ENCODE results near the gene POU3F1.

POU3F1 gene

DNA sequence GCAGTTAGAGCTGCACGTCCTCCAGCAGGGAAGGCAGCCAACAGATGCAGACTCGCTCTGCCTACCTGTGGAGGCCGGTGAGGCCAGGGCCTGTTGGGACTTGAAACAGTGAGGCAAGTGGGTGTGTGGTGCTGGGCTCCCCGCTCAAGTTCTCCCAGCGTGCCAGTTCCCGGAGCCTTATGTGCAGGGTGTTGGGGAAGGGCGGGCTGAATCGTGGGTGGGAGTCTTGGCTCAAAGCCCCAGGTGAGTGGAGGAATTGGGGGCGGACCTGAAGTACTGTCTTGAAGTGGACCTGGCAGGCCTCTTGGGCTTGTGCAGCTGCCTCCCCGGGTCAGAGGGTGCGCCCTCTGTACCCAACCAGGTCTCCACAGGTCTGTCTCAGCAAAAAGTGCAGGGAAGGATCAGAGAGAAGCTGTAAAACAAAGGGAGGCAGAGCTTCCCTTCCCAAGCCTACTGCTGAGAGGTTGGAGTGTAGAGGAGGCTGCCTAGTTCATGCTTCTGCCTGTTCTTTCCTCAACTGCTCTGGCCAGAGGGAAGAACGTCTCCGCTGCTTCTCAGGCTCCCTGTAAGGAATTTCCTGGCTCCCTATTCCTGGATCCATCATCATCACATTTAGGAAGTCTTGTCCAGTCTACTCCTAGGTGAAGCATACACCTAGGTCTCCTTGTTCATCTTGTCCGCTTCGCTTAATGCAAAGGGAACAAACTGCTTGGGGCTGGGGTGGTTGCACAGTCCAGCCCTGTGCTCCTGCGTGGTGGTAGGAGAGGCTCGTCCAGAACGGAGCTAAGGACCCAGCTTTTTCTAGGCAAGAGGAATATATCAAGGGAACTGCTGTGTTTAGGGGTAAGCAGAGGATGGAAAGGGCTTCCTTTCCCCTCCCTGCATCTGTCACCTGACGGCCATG lies 19.1 kb downstream of the POU3F1 start:
- peak; percentile 82 for DNase-seq

- peak; percentile 61 for DNase-seq
These were observed 19.9 kb downstream of the POU3F1 start for GRCh38 chr1:38026592-38027200.

- DNase-seq, result no peak
These were observed 20.9 kb downstream of the POU3F1 start for GRCh38 chr1:38025664-38026063.

DNA sequence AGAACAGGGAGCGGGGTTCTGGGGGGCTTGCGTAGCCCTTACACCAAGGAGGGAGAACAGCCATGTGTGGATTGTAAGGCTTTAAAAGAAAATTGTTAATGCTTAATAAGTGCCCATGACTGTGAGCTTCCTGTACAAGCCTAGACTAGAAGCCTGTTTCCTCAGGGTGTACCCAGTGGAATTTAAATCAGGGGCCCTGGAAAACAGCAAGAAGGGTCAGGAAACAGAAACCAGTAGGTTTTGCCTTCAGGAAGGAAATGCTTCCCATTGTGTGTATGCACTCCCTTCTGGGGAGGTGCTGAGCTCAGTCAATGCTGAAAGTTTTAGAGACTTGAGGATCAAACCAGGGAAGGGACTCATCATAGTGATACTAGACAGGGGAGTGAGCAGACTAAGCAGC lies 21.4 kb downstream of the POU3F1 start:
- DNase-seq, result no peak

DNA sequence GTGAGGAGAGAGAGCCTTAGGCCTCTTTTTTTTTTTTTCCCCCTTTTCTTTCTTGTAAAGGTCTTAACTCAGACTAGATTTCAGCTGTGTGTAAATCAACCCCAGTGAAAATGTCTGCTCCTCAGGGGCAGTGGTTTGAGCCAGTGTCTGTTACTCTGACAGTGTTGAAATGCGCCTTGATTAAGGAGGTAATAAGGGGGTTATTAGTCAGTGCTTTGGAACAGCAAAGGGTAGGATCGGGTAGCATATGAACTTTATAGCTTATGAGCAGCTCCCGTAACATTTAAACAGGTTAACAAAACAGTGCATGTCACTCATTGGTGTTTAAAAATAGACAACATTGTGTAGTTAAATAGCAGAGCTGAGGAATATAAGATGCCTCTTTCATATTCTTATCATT lies 23.8 kb downstream of the POU3F1 start:
- no peak for DNase-seq

DNA sequence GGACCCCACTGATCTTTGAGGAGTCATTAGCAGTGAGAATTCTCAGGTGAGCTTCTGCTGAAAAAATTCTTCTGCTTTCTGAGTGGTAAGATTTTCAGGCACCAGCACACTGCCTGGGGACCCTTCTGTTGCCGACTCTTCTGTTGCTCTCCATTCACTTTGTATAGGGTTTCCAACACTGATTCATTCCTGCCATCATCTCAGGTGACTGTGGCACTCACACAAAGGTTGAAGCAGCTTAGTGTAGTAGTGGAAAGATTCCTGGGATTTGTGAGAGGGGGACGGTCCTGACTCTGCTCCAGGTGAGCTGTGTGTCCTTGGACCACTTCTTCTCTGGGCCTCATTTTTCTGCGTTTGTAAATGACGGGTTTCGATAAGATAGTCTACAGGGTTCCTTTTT lies 24.6 kb downstream of the POU3F1 start:
- DNase-seq, result no peak

DNA sequence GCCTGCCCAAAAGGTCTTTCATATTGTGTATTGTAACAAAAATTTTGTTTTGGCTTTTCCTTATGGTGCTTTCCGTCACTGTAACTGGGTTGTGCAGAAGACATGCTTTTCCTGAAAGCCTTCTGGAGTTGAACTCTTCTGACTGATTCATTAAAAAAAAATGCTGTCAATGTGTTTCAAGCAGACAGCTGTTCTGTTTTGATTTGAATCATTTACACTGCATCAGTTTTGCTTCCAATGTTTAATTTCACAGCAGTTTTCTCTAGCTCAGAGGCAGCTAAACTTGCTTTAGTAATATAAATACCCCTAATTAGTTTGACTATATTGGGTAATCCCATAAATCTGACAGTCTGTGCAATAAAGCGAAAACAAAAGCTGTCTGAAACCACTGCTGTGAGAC lies 26.2 kb downstream of the POU3F1 start:
- no peak for DNase-seq

DNA sequence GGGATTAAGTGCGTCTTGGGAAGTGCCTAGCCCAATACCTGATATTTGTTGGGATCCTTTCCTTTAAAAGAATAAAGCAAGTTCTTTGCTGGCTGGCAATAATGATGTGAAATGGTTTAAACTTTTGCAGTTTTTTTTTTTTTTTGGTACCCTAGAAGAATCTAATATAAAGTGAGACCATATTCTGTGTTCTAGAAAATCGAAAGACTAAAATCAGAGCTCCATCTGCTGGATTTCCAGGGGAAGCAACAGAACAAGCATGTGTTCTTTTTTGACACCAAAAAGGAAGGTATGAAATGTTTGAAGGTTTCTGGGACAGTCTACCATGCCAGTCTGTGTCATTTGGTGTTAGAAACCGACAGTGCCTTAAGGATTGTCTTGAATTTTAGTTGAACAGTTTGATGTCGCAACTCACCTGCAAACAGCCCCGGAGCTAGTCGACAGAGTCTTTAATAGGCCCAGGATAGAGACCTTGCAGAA lies 27.7 kb downstream of the POU3F1 start:
- no peak for DNase-seq

DNA sequence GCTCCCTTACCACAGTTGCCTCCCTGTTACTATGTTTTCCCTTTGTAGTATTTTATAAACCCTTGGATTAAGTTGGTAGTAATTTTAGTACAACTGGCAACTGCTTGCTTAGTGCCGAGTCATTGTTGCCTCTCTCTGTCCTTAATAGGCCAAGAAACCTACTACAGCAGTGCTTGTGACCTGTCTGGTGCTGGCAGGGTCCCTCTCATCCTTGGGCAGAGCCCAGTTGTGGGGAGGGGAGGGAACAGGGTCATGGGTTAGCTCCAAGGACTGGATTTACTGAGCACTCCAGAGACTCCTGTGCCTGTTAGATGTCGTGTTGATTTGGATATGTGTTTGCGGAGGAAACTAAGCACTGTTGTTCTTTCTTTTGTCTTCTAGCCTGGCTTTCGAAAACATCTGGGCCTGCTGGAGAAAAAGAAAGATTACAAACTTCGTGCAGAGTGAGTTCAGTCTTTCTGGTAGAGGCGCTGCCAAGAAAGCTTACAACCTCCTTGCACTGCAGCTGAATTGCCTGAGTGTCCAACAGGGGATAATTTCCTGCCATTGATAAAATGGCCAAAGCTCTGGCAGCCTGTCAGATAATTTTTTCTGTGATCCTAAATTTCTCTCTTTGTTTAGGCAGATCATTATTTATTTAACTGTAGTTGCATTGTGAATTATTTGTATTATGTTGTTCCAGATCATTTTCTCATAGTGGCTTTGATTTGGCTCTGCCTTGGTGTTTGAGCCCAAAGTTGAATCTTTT lies 30.4 kb downstream of the POU3F1 start:
- DNase-seq, result no peak

DNA sequence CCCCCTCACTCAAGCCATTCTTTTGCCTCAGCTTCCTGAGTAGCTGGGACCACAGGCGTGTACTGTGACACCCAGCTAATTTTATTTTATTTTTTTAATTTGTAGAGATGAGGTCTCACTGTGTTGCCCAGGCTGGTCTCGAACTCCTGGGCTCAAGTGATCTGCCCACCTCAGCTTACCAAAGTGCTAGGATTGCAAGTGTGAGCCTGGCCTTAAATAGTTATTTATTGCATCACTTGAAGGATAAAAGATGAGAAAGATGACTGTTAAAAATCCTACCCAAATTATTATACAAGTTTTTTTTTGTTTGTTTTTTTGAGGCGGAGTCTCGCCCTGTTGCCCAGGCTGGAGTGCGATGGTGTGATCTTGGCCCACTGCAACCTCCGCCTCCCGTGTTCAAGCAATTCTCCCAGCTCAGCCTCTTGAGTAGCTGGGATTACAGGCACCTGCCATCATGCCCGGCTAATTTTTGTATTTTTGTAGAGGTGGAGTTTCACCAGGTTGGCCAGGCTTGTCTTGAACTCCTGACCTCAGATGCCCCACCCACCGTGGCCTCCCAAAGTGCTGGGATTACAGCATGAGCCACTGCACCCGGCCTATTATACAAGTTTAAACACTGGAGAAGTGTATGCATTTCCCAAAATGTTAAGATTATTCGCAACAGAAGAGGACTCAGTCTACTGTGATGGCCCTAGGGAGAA lies 31.7 kb downstream of the POU3F1 start:
- DNase-seq, result no peak

GRCh38 chr1:38014171-38014570 lies 32.4 kb downstream of the POU3F1 start:
- DNase-seq, result no peak

DNA sequence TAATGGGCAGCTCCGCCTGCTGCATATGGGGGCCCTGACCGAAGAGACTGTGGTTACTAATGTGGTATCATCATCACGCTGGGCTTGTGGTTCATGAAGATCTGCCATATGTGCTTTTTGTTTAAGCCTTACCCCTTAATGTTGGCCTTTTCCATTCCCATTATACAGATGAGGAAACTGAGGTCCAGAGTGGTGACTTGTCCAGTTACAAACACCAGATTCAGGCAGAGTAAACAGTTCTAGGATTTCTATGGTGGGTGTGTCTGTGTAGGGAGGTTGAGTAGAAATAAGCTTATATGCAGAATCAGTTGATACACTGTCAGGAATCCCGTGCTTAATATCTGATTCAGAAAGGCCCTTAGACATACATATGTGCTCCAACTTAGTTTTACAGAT lies 33.4 kb downstream of the POU3F1 start:
- no peak for DNase-seq

- peak; percentile 99 for DNase-seq
These were observed 34.0 kb downstream of the POU3F1 start, which contains the start of gene UTP11 for GRCh38 chr1:38012363-38013226. Gene UTP11, plus strand, starts transcription at chr1:38012734. Its CDS starts 69 bp downstream, at chr1:38012803.

DNA sequence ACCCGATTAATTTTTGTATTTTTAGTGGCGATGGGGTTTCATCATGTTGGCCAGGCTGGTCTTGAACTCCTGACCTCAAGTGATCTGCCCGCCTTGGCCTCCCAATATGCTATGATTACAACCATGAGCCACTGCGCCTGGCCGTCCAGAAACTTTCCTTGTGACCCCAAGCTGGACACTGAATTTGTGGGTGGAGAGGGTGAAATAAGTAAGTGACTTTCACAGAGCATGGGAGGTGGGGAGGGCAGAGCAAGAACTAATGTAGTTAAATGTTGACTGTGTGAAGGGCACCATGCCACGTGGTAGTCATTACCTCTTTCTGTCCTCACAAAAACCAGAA lies 36.8 kb downstream of the POU3F1 start:
- no peak for DNase-seq

DNA sequence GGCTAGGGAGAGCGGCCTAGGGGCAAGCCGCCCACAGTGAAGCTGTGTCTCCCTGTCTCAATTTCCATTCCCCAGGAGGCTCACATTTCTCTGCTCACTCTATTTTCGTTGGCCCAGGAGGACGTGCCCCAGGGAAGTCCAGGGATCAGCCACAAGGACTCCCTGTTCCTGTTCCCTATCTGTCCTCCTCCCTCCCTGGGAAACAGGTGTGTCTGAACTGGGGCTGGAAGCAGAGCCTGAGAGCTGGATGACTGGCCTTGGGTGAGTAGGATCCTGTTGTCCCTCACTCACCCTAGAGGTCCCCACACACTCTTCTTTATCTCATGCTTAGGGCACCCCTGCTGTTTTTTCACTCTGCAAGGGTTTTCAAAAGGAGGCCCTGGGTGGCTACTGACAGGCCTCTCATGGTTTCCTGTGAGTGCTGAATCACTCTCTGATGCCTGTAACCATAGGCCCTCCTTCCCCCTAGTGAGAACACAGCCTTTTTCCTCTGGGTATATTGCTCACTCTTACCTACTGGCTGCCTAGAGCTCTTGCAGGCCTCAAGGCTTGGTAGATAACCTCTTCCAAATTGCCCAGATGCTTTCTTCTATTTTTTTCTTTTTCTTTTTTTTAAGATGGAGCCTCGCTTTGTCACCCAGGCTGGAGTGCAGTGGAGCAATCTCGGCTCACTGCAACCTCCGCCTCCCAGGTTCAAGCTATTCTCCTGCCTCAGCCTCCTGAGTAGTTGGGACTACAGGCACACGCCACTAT lies 37.3 kb downstream of the POU3F1 start:
- DNase-seq, result no peak

DNA sequence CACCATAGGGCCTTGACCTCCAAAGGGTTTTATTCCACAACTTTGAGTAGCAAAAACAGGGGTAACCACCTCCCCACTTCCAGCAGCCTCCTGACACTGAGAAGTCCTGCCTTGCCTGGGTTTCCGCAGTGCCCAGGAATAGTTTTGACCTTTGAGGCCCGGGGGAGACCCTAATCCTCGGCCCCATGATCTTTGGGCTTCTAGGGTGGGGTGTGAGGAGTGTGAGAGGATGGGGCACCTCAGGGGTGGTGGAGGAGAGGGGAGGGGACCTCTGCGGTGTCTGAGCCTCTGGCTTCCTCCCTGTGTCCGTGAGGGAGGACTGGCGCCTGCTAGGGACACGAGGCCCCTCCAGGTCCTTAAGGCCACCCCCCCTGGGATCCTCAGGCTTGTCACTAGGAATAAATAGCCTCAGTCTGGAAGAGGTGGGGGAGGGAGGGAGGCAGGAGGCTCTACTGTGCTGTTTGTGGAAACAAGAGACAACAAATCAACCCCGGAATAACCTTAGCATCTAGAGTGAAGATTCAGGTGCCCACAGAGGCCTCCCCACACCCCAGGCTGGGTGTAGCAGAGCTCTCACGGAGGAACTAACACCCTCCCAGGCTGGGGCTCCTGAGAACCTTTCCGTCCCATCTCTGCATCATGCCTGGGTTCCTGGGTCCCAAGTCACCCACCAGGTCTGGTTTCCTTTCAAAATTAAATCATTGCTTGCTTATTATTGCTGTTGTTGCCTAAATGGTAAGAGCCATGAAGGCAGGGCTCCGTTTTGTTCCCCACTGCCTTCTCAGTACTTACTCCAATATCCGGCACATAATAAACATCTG lies 40.4 kb downstream of the POU3F1 start:
- no peak for DNase-seq

DNA sequence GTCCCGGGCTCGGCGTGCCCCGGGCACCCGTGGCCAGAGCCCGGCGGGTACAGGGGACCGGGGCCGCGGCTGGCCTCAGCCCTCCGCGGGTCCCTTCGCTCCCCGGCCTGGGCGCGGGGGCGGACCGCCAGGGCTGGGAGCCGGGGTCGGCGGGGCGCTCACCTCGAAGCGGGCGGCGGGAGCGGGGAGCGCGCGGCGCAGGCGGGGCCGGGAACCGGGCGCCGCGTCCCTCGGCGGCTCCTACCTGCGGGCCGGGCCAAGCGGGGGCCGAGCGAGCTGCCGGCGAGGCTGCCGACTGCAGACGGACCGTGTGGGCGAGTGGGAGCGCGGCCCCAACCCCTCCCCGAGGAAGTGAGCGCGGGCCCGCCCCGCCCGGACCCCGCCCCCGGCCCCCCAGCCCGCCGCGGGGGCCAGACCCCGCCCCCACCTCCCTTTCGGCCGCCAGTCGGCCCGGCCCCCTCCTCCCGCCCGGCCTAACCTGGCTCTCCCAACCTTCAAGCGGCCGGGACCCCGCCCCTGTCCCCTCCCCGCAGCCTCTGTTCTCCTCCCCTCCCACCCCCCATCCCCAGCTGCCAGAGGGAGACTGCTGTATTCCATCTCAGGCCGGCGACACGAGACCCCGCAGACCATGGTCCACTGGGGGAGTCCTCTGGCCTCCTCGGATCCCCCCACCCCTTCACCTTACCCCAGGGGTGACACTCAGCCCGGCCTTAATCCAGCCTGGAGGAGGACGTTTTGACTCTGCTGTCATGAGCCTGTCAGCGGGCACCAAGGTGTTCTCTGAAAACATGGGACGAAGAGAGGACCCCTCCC lies 41.2 kb downstream of the POU3F1 start, which contains the start of gene FHL3:
Gene FHL3 (minus strand): TSS at position 320 of the 813 bp plus-strand sequence. CDS start 6,102 bp downstream, outside the sequence.
- peak; percentile 32 for DNase-seq

DNA sequence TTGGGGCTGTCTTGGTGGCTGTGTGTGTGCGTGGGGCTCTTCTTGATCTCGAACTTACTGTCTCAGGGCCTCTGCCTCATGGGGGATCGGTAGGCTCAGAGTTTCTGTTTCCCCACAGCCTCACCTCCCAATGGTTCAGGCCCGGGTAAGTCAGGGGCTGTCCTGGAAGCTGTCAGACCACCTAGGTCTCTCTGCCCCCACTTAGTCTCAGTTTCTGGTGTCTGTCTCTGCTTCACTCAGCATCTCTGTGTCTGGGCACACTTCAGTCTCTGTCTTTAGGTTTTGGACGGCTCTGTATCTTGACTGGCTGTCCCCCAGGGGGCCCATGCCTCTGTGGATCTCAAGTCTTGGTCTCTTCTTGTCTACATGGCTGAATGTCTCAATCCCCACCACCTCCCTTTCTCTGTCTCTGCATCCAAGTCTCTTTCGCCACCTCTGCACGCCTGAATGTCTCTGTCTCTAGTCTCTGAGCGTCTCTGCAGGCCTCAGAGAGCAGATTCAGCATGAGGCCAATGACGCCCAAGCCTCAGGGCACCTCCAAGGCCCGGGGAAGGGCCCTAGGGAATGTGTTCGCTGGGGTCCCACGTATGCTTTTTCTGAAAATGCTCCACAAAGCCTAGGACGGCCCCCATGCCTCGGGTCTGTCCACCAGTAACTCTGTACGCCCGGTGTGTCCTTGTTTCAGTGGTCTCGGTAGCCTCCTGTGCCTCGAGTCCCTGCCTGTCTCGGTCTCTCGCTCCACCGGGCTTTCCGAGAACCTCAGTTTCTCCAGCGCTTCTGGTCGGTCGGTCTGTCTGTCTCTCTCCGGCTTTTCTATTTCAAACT lies 42.1 kb downstream of the POU3F1 start:
- no peak for DNase-seq
